Activated B cell treated with CpG ODN at 0.5 μM for 24 hours (primary cell): ENCODE measurements around the gene TENM4. TPM values are rescaled to one million over a fixed set of nuclear protein-coding genes. Genes with fewer than 3 reads are reported as not detected.

Experiments used
- ATAC-seq: fragments of 200-7000 bp; cut with Tn5 transposase; one replicate; pipeline ENCODE4 v1.10.0; 2021; ENCODE audit warnings: low read depth, mild to moderate bottlenecking, moderate library complexity
- CTCF ChIA-PET: fragments of 350-600 bp; sonication (Branson Sonifier 250); formaldehyde crosslinking; loops from one replicate; lab custom pipeline; 2021; ENCODE audit warnings: antibody characterized with exemption; lab: Charles Lee
- POLR2A ChIA-PET: fragments of 350-600 bp; sonication (Branson Sonifier 250); formaldehyde crosslinking; loops from one replicate; lab custom pipeline; 2021; ENCODE audit warnings: antibody characterized with exemption; lab: Charles Lee
- DNase-seq: peaks from one replicate; pipeline ENCODE4 v3.0.0; 2022
- H3K27ac Mint-ChIP-seq: one replicate; pipeline ENCODE4 v1.8.0; 2020; ENCODE audit warnings: mixed read lengths
- H3K27me3 Mint-ChIP-seq: one replicate; pipeline ENCODE4 v1.8.0; 2021; ENCODE audit warnings: mixed read lengths
- H3K36me3 Mint-ChIP-seq: one replicate; pipeline ENCODE4 v1.8.0; 2021; ENCODE audit warnings: low read depth, mixed read lengths
- H3K4me1 Mint-ChIP-seq: one replicate; pipeline ENCODE4 v1.8.0; 2021; ENCODE audit warnings: mixed read lengths
- H3K4me3 Mint-ChIP-seq: one replicate; pipeline ENCODE4 v1.8.0; 2020; ENCODE audit warnings: mild to moderate bottlenecking, mixed read lengths
- H3K9me3 Mint-ChIP-seq: one replicate; pipeline ENCODE4 v1.8.0; 2020; ENCODE audit warnings: mixed read lengths
- intact Hi-C: fragments of 100-400 bp; cut with micrococcal nuclease; formaldehyde crosslinking; loops from one replicate; pipeline ENCODE4 v1.15.1; 2024
- total RNA-seq: library from RNA; stranded (reverse); gene quantifications from 2 replicates; pipeline ENCODE4 v1.2.3, GENCODE V29; 2022
- TF ChIP-seq, protein P1 (sequence below): fragments of 200-600 bp; IDR thresholded peaks from one replicate; pipeline ENCODE4 v1.8.0; 2022; ENCODE audit warnings: antibody characterized with exemption, mild to moderate bottlenecking

The TENM4 gene
- total RNA-seq, 1 donor from 2014 or later: 2.4 TPM

- POLR2A ChIA-PET: no interaction called here
- TF ChIP-seq, protein P1, sequence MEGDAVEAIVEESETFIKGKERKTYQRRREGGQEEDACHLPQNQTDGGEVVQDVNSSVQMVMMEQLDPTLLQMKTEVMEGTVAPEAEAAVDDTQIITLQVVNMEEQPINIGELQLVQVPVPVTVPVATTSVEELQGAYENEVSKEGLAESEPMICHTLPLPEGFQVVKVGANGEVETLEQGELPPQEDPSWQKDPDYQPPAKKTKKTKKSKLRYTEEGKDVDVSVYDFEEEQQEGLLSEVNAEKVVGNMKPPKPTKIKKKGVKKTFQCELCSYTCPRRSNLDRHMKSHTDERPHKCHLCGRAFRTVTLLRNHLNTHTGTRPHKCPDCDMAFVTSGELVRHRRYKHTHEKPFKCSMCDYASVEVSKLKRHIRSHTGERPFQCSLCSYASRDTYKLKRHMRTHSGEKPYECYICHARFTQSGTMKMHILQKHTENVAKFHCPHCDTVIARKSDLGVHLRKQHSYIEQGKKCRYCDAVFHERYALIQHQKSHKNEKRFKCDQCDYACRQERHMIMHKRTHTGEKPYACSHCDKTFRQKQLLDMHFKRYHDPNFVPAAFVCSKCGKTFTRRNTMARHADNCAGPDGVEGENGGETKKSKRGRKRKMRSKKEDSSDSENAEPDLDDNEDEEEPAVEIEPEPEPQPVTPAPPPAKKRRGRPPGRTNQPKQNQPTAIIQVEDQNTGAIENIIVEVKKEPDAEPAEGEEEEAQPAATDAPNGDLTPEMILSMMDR: no peak
- DNase-seq (no peak), ATAC-seq (no peak)
- Mint-ChIP-seq H3K9me3 (no peaks in the 10 kb centered on the region), H3K27me3 (no peaks in the 10 kb centered on the region), H3K36me3 (no peaks in the 10 kb centered on the region), H3K4me3 (no peak overlapping the region), H3K27ac (no peak overlapping the region), H3K4me1 (no peaks in the 10 kb centered on the region)
- intact Hi-C loops: no loop called here
- CTCF ChIA-PET: no interaction called here
Measured at GRCh38 chr11:79212741-79213190, 228.1 kb downstream of the TENM4 start.

DNA sequence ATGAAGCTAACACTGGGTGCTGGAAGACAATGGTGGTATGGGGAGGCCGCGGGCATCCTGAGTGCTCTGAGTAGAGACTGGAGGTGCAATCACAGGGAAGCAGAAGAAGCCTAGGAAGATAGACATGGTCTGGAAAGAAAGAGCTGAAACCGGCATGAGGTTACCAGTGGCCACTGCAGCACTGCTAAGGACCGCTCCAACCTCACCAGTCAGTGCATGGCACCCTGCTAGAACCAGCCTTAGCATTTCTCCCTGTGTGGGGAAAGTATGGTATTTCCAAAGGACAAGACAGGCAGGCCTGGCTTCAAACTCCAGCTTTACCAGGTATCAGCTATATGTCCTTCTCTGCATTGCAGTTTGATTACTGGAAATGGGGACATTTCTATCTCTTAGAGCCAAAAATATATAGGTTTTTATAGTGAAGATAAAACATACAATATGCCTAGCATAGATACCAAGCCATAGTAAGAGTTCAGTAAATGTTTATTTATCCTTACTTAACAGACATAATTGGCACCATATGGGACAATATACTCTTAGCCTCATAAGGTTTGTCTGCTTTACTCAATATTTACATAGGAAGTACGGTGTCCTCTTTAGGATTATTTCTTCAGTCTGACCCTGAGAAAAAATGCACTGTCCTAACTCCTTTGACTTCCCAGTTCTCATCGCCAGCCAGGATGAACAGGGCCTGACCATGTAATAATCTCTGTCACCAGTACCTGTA, 231.1 kb downstream of the TENM4 start:
- intact Hi-C loops: no loop called here
- no peak overlapping the region for H3K27ac Mint-ChIP-seq
- TF ChIP-seq, protein P1: no peak

GRCh38 chr11:79208126-79208525, 232.7 kb downstream of the TENM4 start:
- no peak overlapping the region for H3K4me3 Mint-ChIP-seq
- H3K36me3 Mint-ChIP-seq: no peaks in the 10 kb centered on the region
- ChIA-PET CTCF (no interaction called here), POLR2A (no interaction called here)
- no peak for ATAC-seq
- H3K9me3 Mint-ChIP-seq: no peaks in the 10 kb centered on the region
- no peaks in the 10 kb centered on the region for H3K27me3 Mint-ChIP-seq
- no peaks in the 10 kb centered on the region for H3K4me1 Mint-ChIP-seq
- no peak overlapping the region for H3K27ac Mint-ChIP-seq
- intact Hi-C loops: no loop called here
- TF ChIP-seq, protein P1: no peak
- DNase-seq: no peak

More for the DNA sequence above, 231.1 kb downstream of the TENM4 start:
- Mint-ChIP-seq H3K36me3 (no peaks in the 10 kb centered on the region), H3K4me1 (no peaks in the 10 kb centered on the region), H3K9me3 (no peaks in the 10 kb centered on the region), H3K27me3 (no peaks in the 10 kb centered on the region), H3K4me3 (no peak overlapping the region)
- no peak for DNase-seq
- no peak for ATAC-seq
- CTCF ChIA-PET: no interaction called here
- POLR2A ChIA-PET: no interaction called here

DNA sequence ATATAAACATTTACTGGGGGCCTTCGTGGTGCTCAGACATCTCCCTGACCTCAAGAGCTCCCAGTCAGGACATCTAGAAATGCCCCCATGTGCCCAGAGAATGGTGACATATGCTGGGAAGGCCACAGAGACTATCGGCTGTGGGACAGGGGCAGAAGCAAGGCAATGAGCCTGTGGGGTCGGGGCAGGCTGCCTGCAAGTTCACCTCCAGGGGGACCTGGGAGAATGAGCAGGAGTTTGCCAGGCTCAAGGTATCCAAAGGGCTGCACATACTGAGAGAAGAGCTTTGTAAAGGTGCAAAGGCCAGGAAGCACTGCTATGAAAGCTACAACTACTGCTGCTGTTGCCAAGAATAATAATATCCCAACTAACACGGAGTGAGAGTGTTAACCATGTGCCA, 233.9 kb downstream of the TENM4 start:
- H3K27me3 Mint-ChIP-seq: no peaks in the 10 kb centered on the region
- H3K4me1 Mint-ChIP-seq: no peaks in the 10 kb centered on the region
- TF ChIP-seq, protein P1: no peak
- ChIA-PET POLR2A (no interaction called here), CTCF (no interaction called here)
- H3K27ac Mint-ChIP-seq: no peak overlapping the region
- ATAC-seq (no peak), DNase-seq (no peak)
- intact Hi-C loops: no loop called here
- no peaks in the 10 kb centered on the region for H3K9me3 Mint-ChIP-seq
- H3K4me3 Mint-ChIP-seq: no peak overlapping the region
- H3K36me3 Mint-ChIP-seq: no peaks in the 10 kb centered on the region

GRCh38 chr11:79205786-79206185, 235.0 kb downstream of the TENM4 start:
- Mint-ChIP-seq H3K27me3 (no peaks in the 10 kb centered on the region), H3K4me3 (no peak overlapping the region), H3K4me1 (peaks cover 4% of the 10 kb centered on the region), H3K27ac (no peak overlapping the region), H3K9me3 (no peaks in the 10 kb centered on the region), H3K36me3 (no peaks in the 10 kb centered on the region)
- ChIA-PET POLR2A (no interaction called here), CTCF (no interaction called here)
- DNase-seq (no peak), ATAC-seq (no peak)
- TF ChIP-seq, protein P1: no peak
- intact Hi-C loops: no loop called here
